Fibroblast of skin of left quadriceps (primary cell): ENCODE results near the gene BRME1.

ENCODE experiments used
- DNase-seq, 2 experiments: peaks; one replicate each; pipeline ENCODE4 v3.0.0-alpha.2; 2013; ENCODE audit warnings: low read depth in 2 of 2

BRME1 gene

DNA sequence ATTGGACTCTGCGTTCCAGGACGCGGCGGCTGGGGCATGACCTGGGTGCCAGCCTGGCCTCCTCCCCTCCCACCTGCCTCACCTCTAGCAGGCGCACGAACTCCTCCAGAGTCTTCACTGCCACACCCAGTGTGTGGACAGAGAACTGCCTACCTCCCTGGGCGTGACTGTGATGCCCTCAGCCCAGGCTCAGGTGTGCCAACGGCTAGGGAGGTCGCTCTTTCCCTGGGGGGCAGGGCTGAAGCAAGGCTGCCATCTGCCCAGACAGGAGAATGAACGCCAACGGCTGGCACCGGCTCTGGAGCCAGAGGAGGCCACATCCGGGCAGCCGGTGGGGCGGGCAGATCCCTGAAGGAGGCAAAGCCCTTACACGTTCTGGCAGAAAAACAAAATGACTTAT, 17.6 kb downstream of the BRME1 start:
- DNase-seq, result no peak

DNA sequence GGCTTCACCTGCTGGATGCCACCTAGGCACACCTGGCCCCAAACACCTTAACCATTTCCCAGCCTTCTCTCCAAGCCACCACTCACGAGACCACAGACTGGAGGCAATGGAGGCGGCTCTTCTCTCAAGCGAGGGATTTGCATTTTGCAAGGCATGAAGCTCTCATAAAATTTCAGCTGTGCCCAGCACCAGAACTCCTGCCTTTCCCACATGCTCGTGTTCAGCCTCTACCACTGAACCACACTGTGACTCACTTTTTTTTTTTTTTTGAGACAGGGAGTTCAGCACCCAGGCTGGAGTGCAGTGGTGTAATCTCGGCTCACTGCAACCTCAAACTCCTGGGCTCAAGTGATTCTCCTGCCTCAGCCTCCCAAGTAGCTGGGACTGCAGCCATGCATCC, 18.4 kb downstream of the BRME1 start:
- no peak for DNase-seq

GRCh38 chr19:13887018-13887436, 18.9 kb downstream of the BRME1 start:
- DNase-seq, result no peak

DNA sequence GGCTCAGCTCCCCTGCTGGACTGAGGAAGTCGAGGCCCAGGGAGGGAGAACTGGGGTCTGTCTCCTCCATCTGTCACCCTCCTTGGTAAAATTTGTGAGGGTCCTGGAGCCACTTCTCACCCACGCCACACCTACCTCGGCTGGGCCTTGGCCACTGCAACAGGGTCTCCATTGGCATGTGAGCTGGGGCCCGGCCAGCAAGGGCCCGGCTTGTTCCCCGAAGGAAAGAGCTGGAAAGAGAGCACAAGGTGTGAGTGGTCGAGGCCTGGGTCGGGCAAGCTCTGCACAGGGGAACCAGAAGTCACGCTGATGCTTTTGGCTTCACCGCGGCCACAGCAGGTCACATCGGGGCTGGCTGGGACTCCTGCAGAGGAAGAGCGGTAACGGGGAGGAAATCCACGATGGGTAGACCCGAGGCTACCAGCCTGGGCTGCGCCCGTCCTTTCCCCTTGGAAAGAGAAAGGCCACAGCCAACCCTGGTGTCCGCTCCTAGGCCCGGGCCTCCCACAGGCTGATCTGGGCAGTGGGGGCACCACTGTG, 20.0 kb downstream of the BRME1 start:
- no peak for DNase-seq

DNA sequence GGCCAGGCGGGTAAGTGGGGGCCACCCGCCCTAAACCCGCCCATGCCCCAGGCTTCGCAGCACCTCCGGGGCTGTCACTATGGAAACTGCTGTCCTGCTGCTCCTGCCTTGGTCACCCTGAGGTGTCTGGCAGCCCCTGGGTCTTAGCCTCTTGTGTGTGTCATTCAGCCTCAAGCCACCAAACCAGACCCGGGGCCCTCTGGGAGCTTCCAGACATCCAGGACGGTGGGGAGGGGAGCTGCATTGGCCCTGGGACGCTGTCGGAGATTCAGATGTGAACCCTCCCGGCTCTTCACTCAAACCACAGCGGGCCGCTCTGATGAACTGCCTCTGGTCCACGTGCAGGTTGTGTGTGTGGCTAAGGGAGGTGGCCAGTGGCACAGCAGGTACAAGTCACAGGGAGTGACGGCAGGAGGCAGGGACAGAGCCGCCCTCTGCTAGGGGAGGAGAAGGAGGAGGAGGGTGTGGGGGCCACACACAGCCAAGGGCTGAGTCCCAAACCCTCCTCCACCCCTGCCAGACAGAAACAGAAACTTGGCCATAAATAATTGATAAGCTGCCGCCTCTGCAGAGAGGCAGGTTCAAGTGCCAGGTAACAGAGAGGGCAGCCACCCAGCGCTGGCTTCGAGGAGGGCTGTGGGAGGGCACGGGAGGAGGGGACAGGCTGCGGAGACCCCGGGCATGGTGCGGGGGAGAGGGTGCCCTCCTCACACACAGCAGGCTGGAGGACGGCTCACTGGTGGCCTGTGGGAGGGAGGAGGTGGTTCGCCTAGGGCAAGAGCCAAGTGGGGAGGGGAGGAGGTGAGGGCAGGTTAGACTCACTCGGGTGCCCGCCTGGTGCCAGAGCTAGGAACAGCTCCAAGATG, 21.0 kb downstream of the BRME1 start:
- no peak for DNase-seq

DNA sequence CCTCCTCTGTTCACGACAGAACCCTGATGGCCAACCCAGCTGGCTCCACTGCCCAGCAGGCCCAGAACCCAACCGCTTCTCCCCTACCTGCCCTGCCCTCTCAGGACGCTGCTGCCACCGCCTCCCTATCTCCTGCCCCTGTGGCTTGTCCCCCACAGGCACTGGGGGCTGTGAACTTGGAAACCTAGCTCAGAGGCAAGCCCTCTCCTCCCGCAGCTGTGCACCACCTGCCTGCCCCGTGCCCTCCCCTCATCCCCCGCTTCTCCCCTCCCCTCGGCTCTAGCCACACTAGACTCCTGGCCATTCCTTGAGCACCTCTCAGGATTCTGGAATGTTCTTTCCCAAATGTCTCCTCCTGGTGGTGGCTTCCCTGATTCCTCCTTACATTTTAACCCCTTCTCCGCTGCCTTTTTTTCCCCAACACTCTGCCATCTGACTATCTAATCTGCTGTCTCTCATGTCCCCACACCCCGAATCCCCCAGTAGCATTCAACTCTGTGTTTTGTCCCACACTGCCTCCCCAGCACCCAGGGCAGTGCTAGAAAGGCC, 22.3 kb downstream of the BRME1 start:
- no peak for DNase-seq

DNA sequence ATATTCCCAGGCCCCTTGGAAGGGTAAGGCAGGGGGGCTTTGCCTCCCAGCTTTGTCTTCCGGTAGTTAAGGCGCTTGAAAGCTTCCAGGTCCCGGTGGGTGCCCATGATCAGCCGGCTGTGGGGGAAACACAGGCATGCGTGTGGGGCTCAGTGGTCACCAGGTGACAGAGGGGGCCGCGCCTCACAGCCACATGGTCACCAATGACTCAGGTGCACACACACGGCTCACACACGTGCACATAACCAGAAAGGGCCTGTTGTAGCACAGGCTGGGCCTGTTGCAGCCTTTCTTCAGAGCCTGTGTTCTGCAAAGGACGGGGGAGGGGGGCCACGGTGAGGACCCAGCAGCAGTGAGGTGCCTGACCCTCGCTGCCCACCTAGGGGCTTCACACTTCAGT, 23.1 kb downstream of the BRME1 start:
- DNase-seq, result no peak

DNA sequence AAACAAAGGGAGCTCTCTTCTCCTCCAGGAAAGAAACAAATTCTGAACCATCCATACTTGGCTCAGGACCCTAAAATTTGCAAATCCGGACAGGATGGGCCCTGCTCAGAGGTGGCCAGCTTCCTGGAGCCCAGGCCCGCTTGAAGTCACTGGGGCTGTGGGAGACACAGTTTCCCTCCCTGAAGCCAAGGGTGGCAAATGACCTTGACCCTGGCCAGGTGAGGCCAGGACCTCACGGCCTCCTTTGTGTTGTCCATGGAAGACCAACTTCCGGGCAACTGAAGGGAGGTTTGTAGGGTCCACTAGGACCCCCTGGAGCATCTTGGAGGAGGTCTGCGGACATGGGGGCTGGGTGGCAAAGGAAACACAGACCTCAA, 23.5 kb downstream of the BRME1 start:
- DNase-seq, result no peak

DNA sequence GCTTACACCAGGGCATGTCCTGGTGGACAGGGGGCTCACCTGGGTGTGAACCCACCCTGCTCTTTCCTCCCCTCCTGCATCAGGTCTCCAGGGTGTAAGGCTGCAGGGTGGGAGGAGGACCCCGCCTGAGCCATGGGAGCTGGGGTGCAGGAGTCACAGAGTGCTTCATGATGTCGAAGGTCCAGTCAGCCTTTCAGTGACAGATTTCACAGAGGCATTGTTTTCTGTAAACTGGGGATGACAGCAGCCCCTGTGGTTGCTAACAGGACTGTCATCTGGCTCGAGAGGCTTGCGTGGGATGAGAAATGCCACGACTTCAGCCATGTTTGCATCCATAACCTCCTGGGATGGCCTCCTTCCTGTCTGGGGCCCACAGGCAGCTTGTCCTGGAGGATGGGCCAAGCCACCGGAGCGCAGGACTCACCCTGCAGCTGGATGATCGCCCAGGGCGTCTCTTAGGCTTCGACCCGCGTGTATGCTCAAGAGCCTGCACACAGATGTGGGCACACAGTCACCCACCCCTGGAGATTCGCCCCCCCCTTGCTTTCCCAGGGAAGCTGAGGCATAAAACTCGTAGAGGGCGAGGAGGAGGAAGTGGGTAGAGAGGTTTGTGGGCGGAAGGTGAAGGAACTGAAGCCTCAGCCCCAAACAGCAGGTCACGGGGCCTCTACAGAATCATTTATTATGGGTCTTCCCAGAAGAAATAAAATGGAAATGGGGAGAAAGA, 24.1 kb downstream of the BRME1 start:
- no peak for DNase-seq

- DNase-seq, result no peak
Measured at GRCh38 chr19:13881251-13881691, 24.6 kb downstream of the BRME1 start.

DNA sequence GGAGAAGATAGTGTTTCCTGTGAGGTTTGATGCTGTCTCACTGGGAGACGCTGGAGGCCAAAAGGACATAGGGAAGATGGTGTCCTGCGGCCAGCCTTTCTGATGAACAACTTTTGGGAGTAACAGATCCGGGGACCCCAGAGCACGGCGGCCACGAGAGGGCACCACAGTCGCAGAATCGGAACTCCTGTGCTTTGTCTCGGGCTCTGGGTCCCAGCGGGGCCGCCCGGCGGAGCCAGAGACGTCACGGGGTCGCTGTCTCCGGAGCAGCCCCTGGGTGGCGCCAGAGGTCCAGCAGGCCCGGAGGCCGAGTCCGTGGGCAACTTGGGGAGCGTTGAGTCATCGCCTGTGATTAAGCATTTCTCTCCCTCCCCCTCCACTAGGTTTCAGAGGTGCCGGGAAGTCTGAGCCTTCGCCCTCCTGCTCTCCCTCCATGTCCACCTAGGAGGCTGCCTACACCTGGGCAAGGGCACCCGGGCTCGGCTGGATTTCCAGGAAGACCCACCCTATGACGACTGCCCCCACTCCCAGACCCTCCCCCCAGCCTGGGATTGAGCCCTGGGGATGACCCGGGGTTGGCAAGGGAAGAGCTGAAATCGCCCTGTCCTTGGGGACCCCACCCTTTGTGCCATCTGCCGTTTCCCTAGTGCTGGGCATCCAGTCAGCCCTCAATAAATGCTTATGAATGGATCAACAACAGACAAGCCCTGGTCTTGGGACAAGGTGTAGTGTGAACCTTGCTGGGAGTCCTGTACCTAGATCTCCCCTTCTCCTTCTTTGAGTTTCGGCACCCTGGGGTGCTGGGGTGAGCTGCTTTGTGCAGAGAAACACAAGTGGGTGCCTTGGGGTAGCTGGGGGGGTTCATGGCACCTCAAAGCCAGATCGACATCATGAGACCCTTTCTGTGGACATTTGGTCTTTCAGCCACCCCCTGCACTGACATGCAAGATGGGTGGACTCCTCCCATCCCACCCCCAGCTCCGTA, 25.6 kb downstream of the BRME1 start:
- DNase-seq, result peak; percentile 87 to 90

GRCh38 chr19:13877303-13877702, 28.6 kb downstream of the BRME1 start:
- no peak for DNase-seq

DNA sequence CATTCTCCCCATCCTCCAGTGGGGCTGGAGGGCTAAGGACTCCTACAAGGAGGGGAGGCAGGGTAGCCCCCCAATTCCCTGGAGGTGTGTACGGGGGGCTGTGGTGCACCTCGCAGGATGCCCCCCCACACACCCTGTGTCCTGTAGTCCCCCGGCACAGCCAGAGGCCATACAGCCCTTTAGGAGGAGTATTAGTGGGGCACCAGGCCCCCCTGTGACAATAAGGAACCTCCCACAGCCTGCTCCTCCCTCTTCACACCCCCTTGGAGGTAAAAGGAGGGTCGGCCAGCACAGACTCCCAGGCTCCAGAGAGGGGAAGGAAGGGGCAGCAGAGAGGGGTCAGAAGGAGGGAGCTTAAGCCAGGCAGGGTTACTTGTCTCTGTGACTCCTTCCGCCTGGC, 29.1 kb downstream of the BRME1 start, which contains the start of gene NANOS3:
NANOS3 (plus strand) TSS at position 301 of the 400 bp plus-strand sequence. CDS start 115 bp downstream, outside the sequence.
- DNase-seq, result no peak

DNA sequence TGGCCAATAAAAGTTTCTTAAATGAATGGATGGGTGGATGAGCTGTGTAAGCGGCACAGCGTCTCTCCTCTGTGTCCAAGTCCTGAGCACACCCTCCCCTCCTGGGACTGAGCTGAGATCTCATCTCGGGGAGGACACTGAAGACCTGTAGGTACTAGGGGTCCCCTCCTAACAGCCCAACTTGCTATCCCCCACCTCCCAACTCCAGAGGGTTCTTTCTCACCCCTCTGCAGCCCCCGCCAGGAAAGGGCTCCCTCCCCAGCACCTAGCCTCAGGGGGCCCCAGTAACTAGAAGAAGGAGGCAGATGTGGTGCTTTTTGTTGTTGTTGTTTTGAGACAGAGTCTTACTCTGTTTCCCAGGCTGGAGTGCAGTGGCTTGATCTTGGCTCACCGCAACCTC, 30.1 kb downstream of the BRME1 start:
- no peak for DNase-seq

- DNase-seq, result no peak
Measured at GRCh38 chr19:13873834-13874515, 31.9 kb downstream of the BRME1 start.

DNA sequence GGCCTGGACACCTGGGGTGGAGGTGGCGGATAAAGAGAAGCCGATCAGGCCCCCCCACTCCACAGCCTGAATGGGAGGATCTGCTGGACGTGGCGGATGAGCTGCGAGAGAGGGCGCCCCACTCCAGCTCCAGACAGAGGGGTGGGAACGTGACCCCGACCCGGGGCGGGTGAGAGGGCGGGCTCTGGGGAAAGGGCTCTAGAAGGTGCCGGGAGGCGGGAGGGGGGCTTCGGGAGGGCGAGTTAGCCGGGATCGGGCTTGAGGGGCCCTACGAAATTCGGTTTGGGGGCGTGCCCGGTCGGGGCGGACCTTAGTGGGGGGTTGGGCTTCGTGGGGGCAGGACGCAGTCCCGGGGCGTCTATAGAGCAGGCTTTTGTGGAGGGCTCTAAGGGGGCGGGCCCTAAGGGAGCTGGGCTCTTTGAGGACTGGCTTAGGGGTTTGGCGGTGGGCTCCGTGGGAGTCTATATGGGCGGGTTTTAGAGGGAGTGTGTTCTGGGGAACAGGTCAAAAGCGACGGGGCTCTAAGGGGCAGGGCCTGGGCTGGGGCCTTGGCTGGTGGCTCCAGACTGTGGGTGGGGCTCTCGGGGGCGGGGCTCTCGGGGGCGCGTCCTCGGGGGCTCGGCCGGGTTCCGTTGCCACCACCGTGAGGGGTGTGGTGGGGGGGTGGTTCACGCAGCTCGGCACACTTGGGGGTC, 33.1 kb downstream of the BRME1 start:
- no peak for DNase-seq

DNA sequence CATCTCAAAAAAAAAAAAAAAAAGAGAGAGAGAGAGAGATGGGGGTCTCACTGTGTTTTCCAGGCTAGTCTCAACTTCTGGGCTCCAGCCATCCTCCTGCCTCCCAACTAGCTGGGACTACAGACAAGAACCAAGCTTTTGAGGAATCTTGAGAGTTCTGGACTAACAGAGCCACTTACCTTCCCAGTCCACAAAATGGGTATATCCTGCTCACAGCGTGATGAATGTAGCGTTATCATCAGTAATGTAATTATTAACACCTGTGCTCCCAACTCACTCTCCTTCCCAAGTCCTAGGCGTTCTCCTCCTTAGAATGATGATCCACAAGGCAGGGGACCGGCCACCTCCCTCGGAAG, 33.6 kb downstream of the BRME1 start:
- DNase-seq, result no peak

- no peak for DNase-seq
Measured at GRCh38 chr19:13870873-13871272, 35.0 kb downstream of the BRME1 start.

- DNase-seq, result no peak
Measured at GRCh38 chr19:13869281-13869680, 36.6 kb downstream of the BRME1 start.

- no peak for DNase-seq
Measured at GRCh38 chr19:13868663-13869062, 37.3 kb downstream of the BRME1 start.
